ENCODE results near the gene ZMYND11. TPM values are rescaled to one million over a fixed set of nuclear protein-coding genes. Genes with fewer than 3 reads are reported as not detected.
A peak's percentile ranks its signal among the peaks of the same experiment; 100 is the strongest.

The ZMYND11 gene
- total and polyA plus RNA-seq, 9 of the 15 experiments (the other 6 are each of a cell fraction or from before 2014, with no cell fraction given) = 2.7 to 13.8 (median 8.8) TPM

- no peak for TF ChIP-seq USF1 (CRISPR knock-in tag; IDR thresholded peaks at IDR 0.05)
- TF ChIP-seq FUS (optimal IDR thresholded peaks at IDR 0.05; ENCODE audit: low read depth, low read length) = no peak
- no peak for TF ChIP-seq U2AF2 (optimal IDR thresholded peaks at IDR 0.05; ENCODE audit: low read depth, low read length)
- peak in 1 of 3 experiments; percentile 11 for TF ChIP-seq YY1 (IDR thresholded peaks at IDR 0.05; ENCODE audit: borderline replicate concordance in 1 of 3, control insufficient read depth in 1 of 3, extremely low read depth in 1 of 3, insufficient read depth in 3 of 3, insufficient read length in 1 of 3, insufficient replicate concordance in 2 of 3, low read depth in 1 of 3, low read length in 2 of 3)
- TF ChIP-seq PCBP1 (IDR thresholded peaks at IDR 0.05; ENCODE audit: low read depth, low read length, poor library complexity, severe bottlenecking) = peak; percentile 44
- no peak for TF ChIP-seq ZNF23 (CRISPR knock-in tag; IDR thresholded peaks at IDR 0.05)
- no peak for TF ChIP-seq DACH1 (IDR thresholded peaks at IDR 0.05; ENCODE audit: partially characterized antibody)
- TF ChIP-seq ZNF274 (IDR thresholded peaks at IDR 0.05; ENCODE audit: borderline replicate concordance, low read depth, low read length) = no peak
- TF ChIP-seq SAFB (IDR thresholded peaks at IDR 0.05; ENCODE audit: borderline replicate concordance, low read depth, low read length) = no peak
- no peak for TF ChIP-seq RB1 (IDR thresholded peaks at IDR 0.05; ENCODE audit: low read depth)
- no peak for TF ChIP-seq MAFG (tag; conservative IDR thresholded peaks at IDR 0.05)
- TF ChIP-seq POLR2A (conservative IDR thresholded peaks at IDR 0.05) = peak; percentile 45; the same call in 1 of the 2 replicates
- no peak for TF ChIP-seq TOE1 (IDR thresholded peaks at IDR 0.05; ENCODE audit: borderline replicate concordance)
- TF ChIP-seq TOE1 (CRISPR knock-in tag; IDR thresholded peaks at IDR 0.05; ENCODE audit: borderline replicate concordance, low read depth) = no peak
- no peak for TF ChIP-seq HDAC8 (tag; IDR thresholded peaks at IDR 0.05)
- no peak for TF ChIP-seq FOXK2 (conservative IDR thresholded peaks at IDR 0.05 in 1 of 2, IDR thresholded peaks at IDR 0.05 in 1 of 2; ENCODE audit: low read depth in 2 of 2)
- no peak for TF ChIP-seq GTF3C2 (IDR thresholded peaks at IDR 0.05; ENCODE audit: borderline replicate concordance, extremely low read depth, insufficient read length)
- no peak for TF ChIP-seq PTRF (tag; IDR thresholded peaks at IDR 0.05)
- no peak for TF ChIP-seq SLC30A9 (CRISPR knock-in tag; IDR thresholded peaks at IDR 0.05)
- TF ChIP-seq MAFK (IDR thresholded peaks at IDR 0.05; ENCODE audit: low read length) = no peak
- no peak for TF ChIP-seq MLLT1 (IDR thresholded peaks at IDR 0.05)
- peak in 1 of 2 experiments; percentile 86; a peak in 1 of 4 replicates for TF ChIP-seq KDM1A (IDR thresholded peaks at IDR 0.05)
- TF ChIP-seq GABPA (tag; conservative IDR thresholded peaks at IDR 0.05; ENCODE audit: low read depth) = no peak
These were observed 578 bp downstream of the ZMYND11 start (continued) for GRCh38 chr10:135601-136464.

Data from K562 (cell line).